HUDEP-2 (cell line): ENCODE results near the gene MTHFD2.

Source experiments
- DNase-seq, 76 experiments: peaks; one replicate each; lab custom pipeline; 2025; ENCODE audit not compliant: unreplicated experiment in 76 of 76; lab: John Stamatoyannopoulos, UW

Gene MTHFD2

DNA sequence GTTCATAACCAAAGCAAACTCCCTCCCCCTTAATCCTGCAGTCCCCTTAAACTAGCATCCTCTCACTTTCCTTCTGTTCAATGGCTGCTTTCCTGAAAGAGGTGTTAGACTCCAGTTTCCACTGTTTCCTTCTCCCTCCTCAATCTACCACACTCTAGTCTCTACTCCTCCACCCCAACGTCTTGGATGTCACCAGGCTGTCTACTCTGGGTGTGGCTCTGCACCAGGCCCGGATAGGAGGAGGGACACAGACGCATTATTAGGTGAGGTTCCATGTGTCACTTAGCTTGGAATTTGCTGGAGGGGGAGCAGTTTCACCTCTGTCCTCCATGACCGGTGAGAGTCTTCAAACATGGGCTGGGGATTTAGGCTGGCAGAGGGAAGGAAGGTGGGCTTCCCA is 61.3 kb downstream of the MTHFD2 start:
- DNase-seq: no peak

DNA sequence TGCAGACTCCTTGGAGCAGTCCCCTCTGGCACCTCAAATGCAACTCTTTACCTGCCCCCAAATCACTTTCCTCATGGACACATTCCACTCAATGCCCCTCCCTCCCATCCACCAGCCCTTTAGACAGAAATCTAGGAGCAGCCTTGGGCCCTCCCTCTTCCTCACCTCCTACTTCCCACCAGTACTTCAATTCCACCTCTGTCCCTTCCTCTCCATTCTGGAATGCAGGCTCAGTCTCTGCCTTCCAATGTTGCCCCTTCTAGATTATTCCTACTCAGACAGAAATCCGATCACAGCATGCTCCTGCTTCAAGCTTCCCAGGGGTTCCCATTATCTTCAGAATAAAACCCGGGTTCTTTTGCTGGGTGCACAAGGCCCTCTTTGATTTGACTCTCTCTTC is 62.1 kb downstream of the MTHFD2 start:
- DNase-seq: no peak

DNA sequence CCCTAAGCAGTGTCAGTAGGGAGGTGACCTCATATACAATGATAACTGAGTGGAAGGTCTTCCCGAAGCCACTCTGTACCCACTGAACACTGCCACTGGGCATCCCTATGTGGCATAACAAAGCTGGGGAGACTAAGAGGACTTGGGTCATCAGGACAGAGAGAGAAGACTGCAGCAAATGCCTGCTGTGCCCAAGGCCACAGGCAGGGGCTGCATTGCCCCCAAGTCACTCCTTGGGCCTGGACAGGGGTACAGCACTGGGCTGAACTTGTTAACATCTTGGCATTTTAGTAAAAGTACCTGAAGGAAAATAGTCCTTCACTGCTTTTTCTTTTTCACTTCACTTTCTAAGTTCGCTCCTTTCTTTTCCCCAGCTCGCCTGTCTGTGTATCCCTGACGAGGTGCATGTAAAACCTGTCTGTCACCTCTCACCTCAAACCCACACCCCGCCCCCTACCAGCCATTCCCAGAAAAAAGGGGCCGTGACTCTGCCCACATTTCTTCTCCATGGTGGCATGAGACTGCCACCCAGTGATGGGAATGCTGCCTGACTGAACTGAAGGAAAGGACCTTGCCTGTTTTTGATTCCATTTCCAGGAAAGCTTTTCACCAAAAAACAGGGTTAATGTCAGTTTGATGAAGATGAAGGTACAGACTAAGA is 62.9 kb downstream of the MTHFD2 start:
- DNase-seq: no peak

DNA sequence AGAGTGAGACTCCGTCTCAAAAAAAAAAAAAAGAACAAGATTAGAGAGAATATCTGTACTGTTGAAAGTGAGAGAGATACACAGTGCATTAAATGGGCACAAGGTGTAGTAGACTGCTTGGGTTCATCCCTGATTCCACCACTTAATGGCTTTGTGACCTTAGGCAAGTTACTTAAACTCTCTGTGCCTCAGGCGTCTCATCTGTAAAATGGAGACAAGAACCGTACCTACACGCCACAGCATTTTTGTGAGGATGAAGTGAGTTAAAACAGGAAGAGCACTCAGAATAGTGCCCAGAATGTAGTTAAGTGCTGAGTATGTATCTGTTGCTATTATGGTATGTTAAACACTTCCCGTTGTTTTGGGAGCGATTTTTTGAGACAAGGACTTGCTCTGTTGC is 64.3 kb downstream of the MTHFD2 start:
- DNase-seq: no peak

DNA sequence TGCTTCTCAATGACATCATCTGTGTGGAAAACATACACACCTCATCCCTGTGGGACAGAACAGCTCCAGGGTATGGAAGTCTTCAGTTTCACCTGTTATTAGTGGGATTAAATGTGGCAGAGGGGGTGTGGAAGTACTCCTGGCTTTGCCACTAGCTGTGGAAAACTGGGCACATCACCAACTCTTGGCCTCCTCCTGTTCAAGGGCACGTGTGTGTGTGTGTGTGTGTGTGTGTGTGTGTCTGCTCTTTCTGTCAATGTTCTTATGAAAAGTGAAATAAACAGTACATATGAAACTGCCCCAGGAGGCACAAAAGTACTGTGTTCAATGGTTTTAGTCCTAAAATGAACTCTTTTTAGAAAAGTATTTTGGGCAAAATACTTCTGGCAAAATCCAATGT is 65.9 kb downstream of the MTHFD2 start:
- no peak for DNase-seq

DNA sequence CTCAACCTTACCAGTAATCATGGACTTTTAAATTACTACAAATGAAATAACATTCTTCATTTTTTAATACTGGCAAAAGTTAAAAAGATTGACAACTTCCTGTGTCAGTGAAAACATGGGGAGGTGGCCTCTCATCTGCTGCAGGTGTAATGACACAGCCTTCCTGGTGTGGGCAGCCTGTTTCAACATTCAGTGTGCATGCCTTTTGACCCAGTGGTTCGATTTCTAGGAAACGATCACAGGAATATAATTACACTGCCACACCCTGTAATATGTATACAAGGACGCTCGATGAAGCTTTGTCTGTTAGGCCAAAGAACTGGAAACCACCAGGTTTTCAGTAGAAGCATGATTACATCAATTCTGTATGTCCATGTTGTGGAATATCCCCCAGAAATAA is 68.7 kb downstream of the MTHFD2 start:
- DNase-seq: peak in 39 of 76 experiments; percentile 3 to 65 (median 25)
